Measurements from ENCODE around the gene HPF1.

DNA sequence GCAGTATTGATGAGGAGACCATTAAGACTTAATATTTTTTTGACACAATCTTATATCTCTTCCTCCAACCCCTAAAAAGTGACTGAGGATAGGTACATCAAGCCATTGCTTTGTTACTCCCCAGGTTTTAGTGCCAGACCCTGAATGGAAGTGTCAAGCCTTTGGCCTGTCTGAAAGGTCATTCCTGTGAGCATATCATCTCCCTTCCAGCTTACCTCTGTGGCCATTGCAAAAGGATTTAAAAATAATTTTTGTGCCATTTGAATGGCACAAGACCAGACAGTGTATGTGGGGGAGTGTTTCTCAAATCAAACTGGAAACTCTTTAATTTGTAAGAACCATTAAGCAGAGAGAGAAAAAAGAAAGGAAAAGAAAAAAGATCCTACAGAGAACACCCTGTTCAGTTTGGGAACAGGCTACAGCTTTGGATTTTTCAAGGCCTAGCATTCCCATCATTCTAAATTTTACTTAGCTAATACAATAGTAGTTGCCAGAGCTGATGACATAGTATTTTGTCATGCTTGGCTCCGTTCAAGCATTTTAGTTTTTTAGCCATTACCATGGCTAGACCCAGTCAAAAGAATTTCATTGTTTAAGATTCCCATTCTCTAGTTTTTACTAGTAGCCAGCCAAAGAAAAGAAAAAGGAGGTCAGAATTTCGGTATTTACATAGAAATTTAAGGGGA is 49.6 kb downstream of the HPF1 start:
- TF ChIP-seq, protein P1, sequence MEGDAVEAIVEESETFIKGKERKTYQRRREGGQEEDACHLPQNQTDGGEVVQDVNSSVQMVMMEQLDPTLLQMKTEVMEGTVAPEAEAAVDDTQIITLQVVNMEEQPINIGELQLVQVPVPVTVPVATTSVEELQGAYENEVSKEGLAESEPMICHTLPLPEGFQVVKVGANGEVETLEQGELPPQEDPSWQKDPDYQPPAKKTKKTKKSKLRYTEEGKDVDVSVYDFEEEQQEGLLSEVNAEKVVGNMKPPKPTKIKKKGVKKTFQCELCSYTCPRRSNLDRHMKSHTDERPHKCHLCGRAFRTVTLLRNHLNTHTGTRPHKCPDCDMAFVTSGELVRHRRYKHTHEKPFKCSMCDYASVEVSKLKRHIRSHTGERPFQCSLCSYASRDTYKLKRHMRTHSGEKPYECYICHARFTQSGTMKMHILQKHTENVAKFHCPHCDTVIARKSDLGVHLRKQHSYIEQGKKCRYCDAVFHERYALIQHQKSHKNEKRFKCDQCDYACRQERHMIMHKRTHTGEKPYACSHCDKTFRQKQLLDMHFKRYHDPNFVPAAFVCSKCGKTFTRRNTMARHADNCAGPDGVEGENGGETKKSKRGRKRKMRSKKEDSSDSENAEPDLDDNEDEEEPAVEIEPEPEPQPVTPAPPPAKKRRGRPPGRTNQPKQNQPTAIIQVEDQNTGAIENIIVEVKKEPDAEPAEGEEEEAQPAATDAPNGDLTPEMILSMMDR (IDR thresholded peaks at IDR 0.05): no peak
- TF ChIP-seq POLR2A (IDR thresholded peaks at IDR 0.05): no peak
